ENCODE data around the gene LRRC38. TPM values are rescaled to one million over a fixed set of nuclear protein-coding genes. Genes with fewer than 3 reads are reported as not detected.

LRRC38 gene
- total and polyA plus RNA-seq, 2 of the 13 experiments (the other 11 are each of a cell fraction or from before 2014, with no cell fraction given): not detected

DNA sequence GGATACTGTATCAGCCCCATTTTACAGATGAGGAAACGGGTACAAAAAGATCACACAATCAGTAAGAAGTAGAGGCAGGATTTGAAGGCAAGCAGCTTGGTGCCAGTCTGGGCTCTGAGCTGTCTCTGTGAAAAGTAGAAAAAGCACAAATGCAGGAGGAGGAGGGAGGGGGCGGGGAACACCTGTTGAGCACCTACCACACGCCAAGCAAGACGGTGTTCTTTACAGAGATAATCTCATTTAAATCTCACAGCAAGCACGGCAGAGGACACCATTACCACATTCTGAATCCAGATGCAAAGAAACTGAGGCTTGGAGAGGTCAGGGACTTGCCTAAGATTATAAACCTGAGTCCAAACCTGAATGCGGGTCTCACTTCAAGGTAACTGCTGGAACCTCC is 3.3 kb downstream of the LRRC38 start:
- FAIRE-seq (no peak), DNase-seq (ENCODE audit: low spot score) (no peak), ATAC-seq (no peak)
- Histone ChIP-seq H2AFZ (ENCODE audit: low read length) (no peak overlapping the region), H3K9me3 (ENCODE audit: low read length) (no peaks in the 10 kb centered on the region), H3K4me1 (ENCODE audit: insufficient read depth, low read length) (no peaks in the 10 kb centered on the region), H3K4me2 (ENCODE audit: low read depth, low read length) (no peak overlapping the region), H3K27me3 (ENCODE audit: control insufficient read depth in 1 of 2, insufficient read depth in 2 of 2, low read length in 2 of 2) (peaks cover 8 to 55% of the 10 kb centered on the region in 2 experiments; a peak in 4 of 5 replicates), H3K79me2 (ENCODE audit: insufficient read depth, low read length) (no peaks in the 10 kb centered on the region), H3K36me3 (replicated peaks in 1 of 2; ENCODE audit: control insufficient read depth in 1 of 2, insufficient read depth in 2 of 2, low read length in 2 of 2) (no peaks in the 10 kb centered on the region), H3K27ac (ENCODE audit: extremely low read length, insufficient read depth, low read length) (no peak overlapping the region), H3K9ac (ENCODE audit: insufficient read depth, low read depth, low read length) (no peak overlapping the region), H3K4me3 (replicated peaks in 1 of 3; ENCODE audit: insufficient read depth in 1 of 3, low read depth in 2 of 3, low read length in 3 of 3) (no peak overlapping the region), H4K20me1 (ENCODE audit: insufficient read depth, low read length) (no peaks in the 10 kb centered on the region)
- in situ Hi-C loops (cut with HindIII; ENCODE audit: extremely low pct_ligation_motif_present, low pct_unique_long_range_greater_than_20kb) (no loop called here), intact Hi-C loops (cut with micrococcal nuclease; ENCODE audit: unreplicated experiment) (no loop called here)
- ChIA-PET POLR2A (no interaction called here), CTCF (ENCODE audit: low intra/inter-chr PET ratio, low total read pairs) (no interaction called here)
- no TSS peak for BruUV-seq (replicated peaks)
- WGBS (ENCODE audit: low lambda C conversion rate): 18% methylated on average over 5 of the region's 6 CpGs
- TF ChIP-seq CHD4 (IDR thresholded peaks at IDR 0.05; ENCODE audit: borderline replicate concordance, low read length) (no peak), MTF2 (CRISPR knock-in tag; IDR thresholded peaks at IDR 0.05; ENCODE audit: borderline replicate concordance) (no peak), NFIC (IDR thresholded peaks at IDR 0.05; ENCODE audit: low read length) (no peak), CBX1 (IDR thresholded peaks at IDR 0.05; ENCODE audit: low read depth) (no peak)
- TF ChIP-seq, protein P1, sequence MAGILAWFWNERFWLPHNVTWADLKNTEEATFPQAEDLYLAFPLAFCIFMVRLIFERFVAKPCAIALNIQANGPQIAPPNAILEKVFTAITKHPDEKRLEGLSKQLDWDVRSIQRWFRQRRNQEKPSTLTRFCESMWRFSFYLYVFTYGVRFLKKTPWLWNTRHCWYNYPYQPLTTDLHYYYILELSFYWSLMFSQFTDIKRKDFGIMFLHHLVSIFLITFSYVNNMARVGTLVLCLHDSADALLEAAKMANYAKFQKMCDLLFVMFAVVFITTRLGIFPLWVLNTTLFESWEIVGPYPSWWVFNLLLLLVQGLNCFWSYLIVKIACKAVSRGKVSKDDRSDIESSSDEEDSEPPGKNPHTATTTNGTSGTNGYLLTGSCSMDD (CRISPR knock-in tag; IDR thresholded peaks at IDR 0.05): no peak
- TF ChIP-seq, protein P2, sequence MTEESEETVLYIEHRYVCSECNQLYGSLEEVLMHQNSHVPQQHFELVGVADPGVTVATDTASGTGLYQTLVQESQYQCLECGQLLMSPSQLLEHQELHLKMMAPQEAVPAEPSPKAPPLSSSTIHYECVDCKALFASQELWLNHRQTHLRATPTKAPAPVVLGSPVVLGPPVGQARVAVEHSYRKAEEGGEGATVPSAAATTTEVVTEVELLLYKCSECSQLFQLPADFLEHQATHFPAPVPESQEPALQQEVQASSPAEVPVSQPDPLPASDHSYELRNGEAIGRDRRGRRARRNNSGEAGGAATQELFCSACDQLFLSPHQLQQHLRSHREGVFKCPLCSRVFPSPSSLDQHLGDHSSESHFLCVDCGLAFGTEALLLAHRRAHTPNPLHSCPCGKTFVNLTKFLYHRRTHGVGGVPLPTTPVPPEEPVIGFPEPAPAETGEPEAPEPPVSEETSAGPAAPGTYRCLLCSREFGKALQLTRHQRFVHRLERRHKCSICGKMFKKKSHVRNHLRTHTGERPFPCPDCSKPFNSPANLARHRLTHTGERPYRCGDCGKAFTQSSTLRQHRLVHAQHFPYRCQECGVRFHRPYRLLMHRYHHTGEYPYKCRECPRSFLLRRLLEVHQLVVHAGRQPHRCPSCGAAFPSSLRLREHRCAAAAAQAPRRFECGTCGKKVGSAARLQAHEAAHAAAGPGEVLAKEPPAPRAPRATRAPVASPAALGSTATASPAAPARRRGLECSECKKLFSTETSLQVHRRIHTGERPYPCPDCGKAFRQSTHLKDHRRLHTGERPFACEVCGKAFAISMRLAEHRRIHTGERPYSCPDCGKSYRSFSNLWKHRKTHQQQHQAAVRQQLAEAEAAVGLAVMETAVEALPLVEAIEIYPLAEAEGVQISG (CRISPR knock-in tag; IDR thresholded peaks at IDR 0.05): no peak

Measured in HepG2 (cell line).